HG03103 (cell line): Measurements from ENCODE around the gene APBB2.

Experiments used
- ATAC-seq: cut with Tn5 transposase; IDR thresholded peaks from one replicate; pipeline ENCODE4 v1.9.1; 2021; ENCODE audit warnings: low read depth; ENCODE audit not compliant: unreplicated experiment

APBB2 gene

GRCh38 chr4:40953283-40954087, 260.9 kb downstream of the APBB2 start:
- ATAC-seq, result no peak

- no peak for ATAC-seq
Observed at GRCh38 chr4:40952672-40953071, 261.7 kb downstream of the APBB2 start.

- ATAC-seq, result no peak
Observed at GRCh38 chr4:40952217-40952616, 262.1 kb downstream of the APBB2 start.

GRCh38 chr4:40951026-40951425, 263.3 kb downstream of the APBB2 start:
- ATAC-seq, result no peak

GRCh38 chr4:40949358-40950100, 264.8 kb downstream of the APBB2 start:
- ATAC-seq, result no peak

- no peak for ATAC-seq
Observed at GRCh38 chr4:40948014-40948413, 266.3 kb downstream of the APBB2 start.

- ATAC-seq, result no peak
Observed at GRCh38 chr4:40946652-40947051, 267.7 kb downstream of the APBB2 start.

- no peak for ATAC-seq
Observed at GRCh38 chr4:40940756-40941155, 273.6 kb downstream of the APBB2 start.

GRCh38 chr4:40940317-40940741, 274.0 kb downstream of the APBB2 start:
- ATAC-seq, result no peak

GRCh38 chr4:40939856-40940255, 274.5 kb downstream of the APBB2 start:
- no peak for ATAC-seq

GRCh38 chr4:40938337-40938736, 276.0 kb downstream of the APBB2 start:
- ATAC-seq, result no peak

- no peak for ATAC-seq
Observed at GRCh38 chr4:40937140-40937725, 277.1 kb downstream of the APBB2 start.

GRCh38 chr4:40934676-40935075, 279.7 kb downstream of the APBB2 start:
- no peak for ATAC-seq

GRCh38 chr4:40933272-40934053, 280.9 kb downstream of the APBB2 start:
- ATAC-seq, result no peak

GRCh38 chr4:40931841-40932240, 282.5 kb downstream of the APBB2 start:
- ATAC-seq, result no peak

GRCh38 chr4:40931238-40931637, 283.1 kb downstream of the APBB2 start:
- ATAC-seq, result no peak

- ATAC-seq, result no peak
Observed at GRCh38 chr4:40927074-40927473, 287.3 kb downstream of the APBB2 start.

GRCh38 chr4:40924793-40925117, 289.6 kb downstream of the APBB2 start:
- ATAC-seq, result no peak

GRCh38 chr4:40924096-40924792, 290.1 kb downstream of the APBB2 start:
- ATAC-seq, result peak; percentile 67
